SKM-1 (cell line): Measurements from ENCODE around the gene LCP2.

Experiments
- DNase-seq: peaks from one replicate; lab custom pipeline; 2025; ENCODE audit not compliant: unreplicated experiment; lab: John Stamatoyannopoulos, UW

Gene LCP2

GRCh38 chr5:170297589-170298462 is at the start of gene LCP2:
LCP2 (minus strand) TSS chr5:170297777; CDS start chr5:170297611, 166 bp downstream.
- DNase-seq, result peak; percentile 29

GRCh38 chr5:170347022-170347567 is 49.5 kb upstream of the LCP2 start:
- DNase-seq, result no peak

- no peak for DNase-seq
Measured at GRCh38 chr5:170345971-170346370, 48.4 kb upstream of the LCP2 start.

GRCh38 chr5:170343177-170343576 is 45.6 kb upstream of the LCP2 start:
- no peak for DNase-seq

GRCh38 chr5:170342153-170342725 is 44.7 kb upstream of the LCP2 start:
- DNase-seq, result peak; percentile 32

- DNase-seq, result no peak
Measured at GRCh38 chr5:170341545-170341944, 44.0 kb upstream of the LCP2 start.

- DNase-seq, result no peak
Measured at GRCh38 chr5:170339780-170340167, 42.2 kb upstream of the LCP2 start.

GRCh38 chr5:170338933-170339779 is 41.6 kb upstream of the LCP2 start:
- peak; percentile 75 for DNase-seq

- DNase-seq, result no peak
Measured at GRCh38 chr5:170338291-170338690, 40.7 kb upstream of the LCP2 start.

GRCh38 chr5:170337045-170337733 is 39.6 kb upstream of the LCP2 start:
- no peak for DNase-seq

GRCh38 chr5:170336065-170336464 is 38.5 kb upstream of the LCP2 start:
- DNase-seq, result no peak

- no peak for DNase-seq
Measured at GRCh38 chr5:170334626-170335025, 37.0 kb upstream of the LCP2 start.

GRCh38 chr5:170333161-170333910 is 35.8 kb upstream of the LCP2 start:
- peak; percentile 43 for DNase-seq

GRCh38 chr5:170332058-170332457 is 34.5 kb upstream of the LCP2 start:
- no peak for DNase-seq

- no peak for DNase-seq
Measured at GRCh38 chr5:170330568-170331054, 33.0 kb upstream of the LCP2 start.

GRCh38 chr5:170329524-170329923 is 31.9 kb upstream of the LCP2 start:
- DNase-seq, result no peak

GRCh38 chr5:170327829-170328228 is 30.3 kb upstream of the LCP2 start:
- DNase-seq, result no peak

- no peak for DNase-seq
Measured at GRCh38 chr5:170327168-170327567, 29.6 kb upstream of the LCP2 start.

- DNase-seq, result no peak
Measured at GRCh38 chr5:170319301-170319700, 21.7 kb upstream of the LCP2 start.

GRCh38 chr5:170317499-170317898 is 19.9 kb upstream of the LCP2 start:
- no peak for DNase-seq
